ES-I3 (cell line): ENCODE measurements around the gene NF1.
"Not testable (repeated sequence)": the region's sequence is repeated elsewhere in the genome, so short reads cannot be mapped to it uniquely, and the experiment has no call there.

Source experiments
- H3K36me3 ChIP-seq: 2 replicates; pipeline ENCODE4 v1.6.1; 2013; ENCODE audit warnings: mild to moderate bottlenecking, low read length, control low read depth, moderate library complexity; ENCODE audit not compliant: insufficient read depth
- H3K4me1 ChIP-seq: 2 replicates; pipeline ENCODE4 v1.6.1; 2013; ENCODE audit warnings: mild to moderate bottlenecking, control low read depth, low read length; ENCODE audit not compliant: insufficient read depth
- H3K9ac ChIP-seq: 2 replicates; pipeline ENCODE4 v1.6.1; 2013; ENCODE audit warnings: low read depth, mild to moderate bottlenecking, low read length, moderate library complexity
- H3K9me3 ChIP-seq: 2 replicates; pipeline ENCODE4 v1.6.1; 2013; ENCODE audit warnings: mild to moderate bottlenecking, low read length, moderate library complexity; ENCODE audit not compliant: control insufficient read depth, insufficient read depth

Gene NF1

DNA sequence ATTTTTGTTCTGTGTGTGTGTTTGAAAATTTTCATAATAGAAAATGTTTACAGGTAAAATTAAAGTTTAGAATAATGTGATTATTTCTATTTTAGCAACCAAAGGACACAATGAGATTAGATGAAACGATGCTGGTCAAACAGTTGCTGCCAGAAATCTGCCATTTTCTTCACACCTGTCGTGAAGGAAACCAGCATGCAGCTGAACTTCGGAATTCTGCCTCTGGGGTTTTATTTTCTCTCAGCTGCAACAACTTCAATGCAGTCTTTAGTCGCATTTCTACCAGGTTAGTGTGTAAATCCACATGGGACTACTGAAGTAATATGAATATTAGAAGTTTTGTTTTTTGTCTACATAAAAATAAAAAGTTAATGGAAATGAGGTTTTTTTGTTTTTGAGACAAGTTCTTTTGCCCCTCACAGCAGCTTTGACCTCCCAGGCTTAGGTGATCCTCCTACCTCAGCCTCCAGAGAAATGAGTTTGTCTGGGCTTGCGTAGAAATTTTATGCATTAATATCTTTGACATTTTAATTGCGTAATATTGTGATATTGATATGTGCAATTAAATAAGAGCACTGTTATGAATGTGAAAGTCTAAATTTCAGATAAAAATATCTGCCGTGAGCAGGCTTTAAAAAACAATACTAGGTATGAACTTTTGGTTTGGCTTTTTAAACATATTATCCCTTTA lies 68.5 kb downstream of the NF1 start:
- Histone ChIP-seq H3K9me3 (no peaks in the 10 kb centered on the region), H3K36me3 (no peaks in the 10 kb centered on the region), H3K4me1 (no peaks in the 10 kb centered on the region), H3K9ac (no peak overlapping the region)

DNA sequence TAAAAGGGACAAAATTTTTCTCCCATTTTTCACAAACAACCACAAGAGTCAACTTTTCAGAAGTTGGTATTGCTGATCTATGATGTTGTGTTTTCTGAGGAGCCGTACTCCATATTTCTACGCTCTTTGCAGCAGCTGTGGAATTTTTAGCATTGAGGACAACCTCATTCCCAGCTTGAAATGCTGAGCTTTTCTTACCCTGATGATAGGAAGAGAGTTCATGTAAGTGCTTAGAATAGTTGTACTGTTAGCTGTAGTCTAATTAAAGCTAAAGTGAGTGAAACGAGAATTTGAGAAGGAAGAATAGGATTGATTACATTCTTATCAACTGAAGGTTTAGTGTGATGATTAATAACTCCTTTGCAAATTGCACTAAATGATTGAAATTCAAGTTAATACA lies 72.3 kb downstream of the NF1 start:
- H3K36me3 ChIP-seq, result no peaks in the 10 kb centered on the region
- no peak overlapping the region for H3K9ac ChIP-seq
- H3K4me1 ChIP-seq, result no peaks in the 10 kb centered on the region
- no peaks in the 10 kb centered on the region for H3K9me3 ChIP-seq

DNA sequence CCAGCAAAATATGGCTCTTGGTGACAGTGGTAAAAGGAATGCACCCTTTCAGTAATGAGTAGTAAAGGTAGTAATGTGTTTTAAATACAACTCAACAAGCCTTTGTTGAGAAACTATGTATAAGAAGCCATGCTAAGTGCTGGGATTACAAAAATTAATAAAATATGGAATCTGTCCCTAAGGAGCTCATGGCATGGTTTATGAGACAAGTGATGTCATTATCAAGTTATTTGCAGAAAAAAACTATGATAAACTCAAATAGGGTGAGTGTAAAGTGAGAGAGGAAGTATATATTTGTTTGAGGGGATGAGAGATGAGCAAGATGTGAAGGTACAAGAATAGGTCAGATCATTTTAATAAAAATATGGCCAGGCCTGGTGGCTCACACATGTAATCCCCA lies 76.9 kb downstream of the NF1 start:
- Histone ChIP-seq H3K4me1 (no peaks in the 10 kb centered on the region), H3K36me3 (no peaks in the 10 kb centered on the region), H3K9me3 (no peaks in the 10 kb centered on the region), H3K9ac (no peak overlapping the region)

DNA sequence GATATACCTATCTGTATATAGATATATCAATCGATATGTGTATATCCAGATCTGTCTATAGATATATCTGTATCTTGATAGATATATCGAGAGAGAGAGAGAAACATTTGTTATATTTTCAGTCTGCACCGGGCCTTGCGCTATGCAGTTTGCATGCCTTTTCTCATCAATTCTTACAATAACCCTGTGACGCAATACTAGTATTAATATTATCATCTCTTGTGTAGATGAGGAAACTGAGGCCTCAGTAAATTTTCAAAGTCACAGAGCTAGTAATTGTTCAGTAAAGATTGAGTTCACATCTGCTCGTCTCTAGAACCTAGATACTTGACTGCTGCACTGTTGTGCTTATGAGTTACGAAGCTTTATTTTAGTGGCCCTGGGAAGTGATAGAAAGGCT lies 77.6 kb downstream of the NF1 start:
- no peaks in the 10 kb centered on the region for H3K9me3 ChIP-seq
- H3K4me1 ChIP-seq, result no peaks in the 10 kb centered on the region
- no peaks in the 10 kb centered on the region for H3K36me3 ChIP-seq
- H3K9ac ChIP-seq, result no peak overlapping the region

DNA sequence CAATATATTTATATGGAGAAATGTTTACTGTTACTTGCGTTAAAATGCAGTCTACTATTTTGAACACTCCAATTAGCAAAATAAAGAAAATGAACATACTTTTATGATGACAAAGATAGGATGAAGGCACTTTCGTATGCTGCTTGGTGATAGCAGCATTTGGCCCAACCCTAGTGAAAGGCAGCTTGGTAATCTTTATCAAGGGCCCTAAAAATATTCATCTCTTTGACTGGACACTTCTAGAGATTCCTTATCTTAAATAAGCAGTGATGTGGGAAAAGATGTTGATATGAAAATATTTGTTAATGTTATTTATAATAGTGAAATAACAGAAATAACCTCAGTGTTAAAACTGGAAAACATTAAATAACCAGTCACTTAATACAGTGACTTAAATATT lies 79.4 kb downstream of the NF1 start:
- H3K9me3 ChIP-seq, result no peaks in the 10 kb centered on the region
- no peak overlapping the region for H3K9ac ChIP-seq
- H3K4me1 ChIP-seq, result no peaks in the 10 kb centered on the region
- H3K36me3 ChIP-seq, result no peaks in the 10 kb centered on the region

DNA sequence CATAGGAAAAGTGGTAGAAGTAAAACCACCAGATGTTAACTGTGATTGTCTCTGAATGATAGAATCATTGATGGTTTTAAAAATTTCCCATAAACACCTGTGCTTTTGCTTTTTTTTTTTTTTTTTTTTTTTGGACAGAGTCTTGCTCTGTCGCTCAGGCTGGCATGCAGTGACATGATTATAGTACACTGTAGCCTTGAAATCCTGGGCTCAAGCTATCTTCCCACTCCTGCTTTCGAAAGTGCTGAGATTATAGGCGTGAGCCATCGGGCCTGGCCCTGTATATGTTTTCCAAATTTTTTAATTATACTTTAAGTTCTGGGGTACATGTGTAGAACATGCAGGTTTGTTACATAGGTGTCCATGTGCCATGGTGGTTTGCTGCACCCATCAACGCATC lies 80.5 kb downstream of the NF1 start:
- no peaks in the 10 kb centered on the region for H3K4me1 ChIP-seq
- no peak overlapping the region for H3K9ac ChIP-seq
- no peaks in the 10 kb centered on the region for H3K9me3 ChIP-seq
- no peaks in the 10 kb centered on the region for H3K36me3 ChIP-seq

DNA sequence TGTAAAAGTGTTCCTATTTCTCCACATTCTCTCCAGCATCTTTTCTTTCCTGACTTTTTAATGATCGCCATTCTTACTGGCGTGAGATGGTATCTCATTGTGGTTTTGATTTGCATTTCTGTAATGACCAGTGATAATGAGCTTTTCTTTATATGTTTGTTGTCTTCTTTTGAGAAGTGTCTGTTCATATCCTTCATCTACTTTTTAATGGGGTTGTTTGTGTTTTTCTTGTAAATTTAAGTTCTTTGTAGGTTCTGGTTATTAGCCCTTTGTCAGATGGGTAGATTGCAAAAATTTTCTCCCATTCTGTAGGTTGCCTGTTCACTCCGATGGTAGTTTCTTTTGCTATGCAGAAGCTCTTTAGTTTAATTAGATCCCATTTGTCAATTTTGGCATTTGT lies 81.4 kb downstream of the NF1 start:
- H3K4me1 ChIP-seq, H3K9ac ChIP-seq, H3K36me3 ChIP-seq, H3K9me3 ChIP-seq: not testable (repeated sequence)

DNA sequence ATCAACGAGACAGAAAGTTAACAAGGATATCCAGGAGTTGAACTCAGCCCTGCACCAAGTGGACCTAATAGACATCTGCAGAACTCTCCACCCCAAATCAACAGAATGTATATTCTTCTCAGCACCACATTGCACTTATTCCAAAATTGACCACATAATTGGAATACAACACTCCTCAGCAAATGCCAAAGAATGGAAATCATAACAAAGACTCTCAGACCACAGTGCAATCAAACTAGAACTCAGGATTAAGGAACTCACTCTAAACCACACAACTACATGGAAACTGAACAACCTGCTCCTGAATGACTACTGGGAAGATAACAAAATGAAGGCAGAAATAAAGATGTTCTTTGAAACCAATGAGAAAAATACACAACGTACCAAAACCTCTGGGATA lies 84.2 kb downstream of the NF1 start:
- H3K4me1 ChIP-seq, H3K9me3 ChIP-seq, H3K9ac ChIP-seq, H3K36me3 ChIP-seq: not testable (repeated sequence)

DNA sequence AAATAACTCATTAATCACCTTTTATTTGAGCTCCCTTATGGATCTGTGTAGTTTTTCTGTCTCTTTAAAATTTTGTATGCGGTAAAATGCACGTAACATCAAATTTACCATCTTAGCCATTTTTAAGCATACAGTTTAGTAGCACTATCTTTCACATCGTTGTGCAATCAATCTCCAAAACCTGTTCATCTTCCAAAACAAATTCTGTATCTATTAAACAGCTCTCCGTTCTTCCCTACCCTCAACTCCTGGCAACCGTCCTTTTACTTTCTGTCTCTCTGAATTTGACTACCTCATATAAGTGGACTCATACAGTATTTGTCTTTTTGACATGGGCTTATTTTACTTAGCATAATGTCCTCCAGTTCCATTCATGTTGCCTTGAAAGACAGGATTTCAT lies 100.5 kb downstream of the NF1 start:
- no peaks in the 10 kb centered on the region for H3K9me3 ChIP-seq
- no peaks in the 10 kb centered on the region for H3K36me3 ChIP-seq
- 0 out of 2 replicates have a peak, but pooled peaks cover 3% of the 10 kb centered on the region for H3K4me1 ChIP-seq
- no peak overlapping the region for H3K9ac ChIP-seq

DNA sequence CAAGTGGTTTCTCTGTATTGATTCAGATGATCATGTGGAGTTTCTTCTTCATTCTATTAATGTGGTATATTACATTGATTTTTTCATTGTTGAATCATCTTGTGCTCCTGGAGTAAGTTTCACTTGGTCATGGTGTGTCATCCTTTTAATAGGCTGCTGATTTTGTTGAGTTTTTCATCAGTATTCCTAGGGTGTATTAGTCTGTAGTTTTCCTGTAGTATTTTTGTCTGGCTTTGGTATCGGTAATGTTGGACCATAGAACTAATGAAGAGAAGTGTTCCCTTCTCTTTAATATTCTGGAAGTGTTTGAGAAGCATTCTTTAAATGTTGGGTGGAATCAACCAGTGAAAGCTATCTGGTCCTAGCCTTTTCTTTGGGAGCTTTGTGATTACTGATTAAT lies 103.2 kb downstream of the NF1 start:
- Histone ChIP-seq H3K9ac (no peak overlapping the region), H3K36me3 (no peaks in the 10 kb centered on the region), H3K4me1 (no peaks in the 10 kb centered on the region), H3K9me3 (no peaks in the 10 kb centered on the region)

DNA sequence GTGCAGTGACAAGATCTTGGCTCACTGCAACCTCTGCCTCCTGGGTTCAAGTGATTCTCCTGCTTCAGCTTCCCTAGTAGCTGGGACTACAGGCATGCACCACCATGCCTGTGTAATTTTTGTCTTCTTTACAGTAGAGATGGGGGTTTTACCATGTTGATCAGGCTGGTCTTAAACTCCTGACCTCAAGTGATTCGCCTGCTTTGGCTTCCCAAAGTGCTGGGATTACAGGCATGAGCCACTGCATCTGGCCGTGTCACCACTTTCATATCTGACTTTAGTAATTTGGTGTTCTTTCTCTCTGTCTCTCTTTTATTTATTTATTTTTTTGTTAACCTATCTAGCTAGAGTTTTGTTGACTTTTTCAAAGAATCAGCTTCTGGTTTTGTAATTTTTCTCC lies 103.9 kb downstream of the NF1 start:
- not testable (repeated sequence) for H3K36me3 ChIP-seq, H3K9me3 ChIP-seq, H3K9ac ChIP-seq, H3K4me1 ChIP-seq

DNA sequence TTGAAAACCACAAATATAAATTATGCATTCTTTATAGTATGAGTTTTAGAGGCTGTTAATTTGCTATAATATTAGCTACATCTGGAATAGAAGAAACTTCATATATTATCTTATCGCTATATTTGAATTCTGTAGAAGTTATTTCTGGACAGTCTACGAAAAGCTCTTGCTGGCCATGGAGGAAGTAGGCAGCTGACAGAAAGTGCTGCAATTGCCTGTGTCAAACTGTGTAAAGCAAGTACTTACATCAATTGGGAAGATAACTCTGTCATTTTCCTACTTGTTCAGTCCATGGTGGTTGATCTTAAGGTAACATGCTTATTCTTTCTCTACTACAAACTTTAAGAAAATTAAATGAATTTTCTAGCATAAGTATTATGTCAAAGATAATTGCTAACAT lies 105.5 kb downstream of the NF1 start:
- H3K9ac ChIP-seq, result no peak overlapping the region
- no peaks in the 10 kb centered on the region for H3K9me3 ChIP-seq
- no peaks in the 10 kb centered on the region for H3K36me3 ChIP-seq
- H3K4me1 ChIP-seq, result no peaks in the 10 kb centered on the region

DNA sequence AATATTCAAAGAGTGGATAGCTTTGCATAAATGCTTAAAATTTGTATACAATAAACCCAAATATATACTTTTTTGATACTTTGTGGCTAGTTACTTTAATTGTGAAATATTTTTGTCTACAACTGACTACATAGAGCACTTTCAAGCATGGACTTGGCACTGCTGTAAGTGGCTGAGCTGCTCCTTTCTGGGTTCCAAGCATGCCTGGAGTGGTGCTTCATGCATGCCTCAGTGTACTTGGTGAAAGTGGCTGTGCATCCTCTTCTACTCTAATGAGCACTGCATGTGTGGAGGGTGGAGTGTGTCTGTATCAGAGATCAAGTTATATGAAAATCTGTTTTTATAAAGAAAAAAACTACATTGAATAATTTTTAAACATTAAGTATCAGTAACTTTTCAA lies 108.2 kb downstream of the NF1 start:
- H3K4me1 ChIP-seq, result no peaks in the 10 kb centered on the region
- no peaks in the 10 kb centered on the region for H3K9me3 ChIP-seq
- no peaks in the 10 kb centered on the region for H3K36me3 ChIP-seq
- H3K9ac ChIP-seq, result no peak overlapping the region

DNA sequence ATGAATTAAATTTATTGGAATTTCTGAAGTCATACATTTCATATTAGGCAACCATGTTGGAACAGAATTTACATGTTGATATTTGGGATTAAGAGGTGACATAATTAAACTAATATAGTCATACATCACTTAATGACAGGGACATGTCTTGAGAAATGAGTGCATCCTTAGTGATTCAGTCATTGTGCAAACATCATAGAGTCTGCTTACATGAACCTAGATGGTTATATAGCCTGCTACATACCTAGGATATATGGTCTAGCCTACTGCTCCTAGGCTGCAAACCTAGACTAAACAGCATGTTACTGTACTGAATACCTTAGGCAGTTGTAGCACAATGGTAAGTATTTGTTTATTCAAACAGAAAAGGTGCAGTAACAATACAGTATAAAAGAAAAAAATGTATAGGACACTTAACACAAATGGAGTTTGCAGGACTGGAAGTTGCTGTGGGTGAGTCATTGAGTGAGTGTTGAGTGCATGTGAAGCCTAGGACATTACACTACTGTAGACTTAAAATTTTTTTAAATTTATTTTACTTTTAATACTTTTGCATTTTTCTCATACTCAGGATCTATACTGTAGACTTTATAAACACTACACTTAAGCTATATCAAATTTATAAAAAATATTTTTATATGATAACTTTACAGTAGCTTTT lies 116.7 kb downstream of the NF1 start:
- no peak overlapping the region for H3K9ac ChIP-seq
- H3K9me3 ChIP-seq, result no peaks in the 10 kb centered on the region
- no peaks in the 10 kb centered on the region for H3K36me3 ChIP-seq
- no peaks in the 10 kb centered on the region for H3K4me1 ChIP-seq

DNA sequence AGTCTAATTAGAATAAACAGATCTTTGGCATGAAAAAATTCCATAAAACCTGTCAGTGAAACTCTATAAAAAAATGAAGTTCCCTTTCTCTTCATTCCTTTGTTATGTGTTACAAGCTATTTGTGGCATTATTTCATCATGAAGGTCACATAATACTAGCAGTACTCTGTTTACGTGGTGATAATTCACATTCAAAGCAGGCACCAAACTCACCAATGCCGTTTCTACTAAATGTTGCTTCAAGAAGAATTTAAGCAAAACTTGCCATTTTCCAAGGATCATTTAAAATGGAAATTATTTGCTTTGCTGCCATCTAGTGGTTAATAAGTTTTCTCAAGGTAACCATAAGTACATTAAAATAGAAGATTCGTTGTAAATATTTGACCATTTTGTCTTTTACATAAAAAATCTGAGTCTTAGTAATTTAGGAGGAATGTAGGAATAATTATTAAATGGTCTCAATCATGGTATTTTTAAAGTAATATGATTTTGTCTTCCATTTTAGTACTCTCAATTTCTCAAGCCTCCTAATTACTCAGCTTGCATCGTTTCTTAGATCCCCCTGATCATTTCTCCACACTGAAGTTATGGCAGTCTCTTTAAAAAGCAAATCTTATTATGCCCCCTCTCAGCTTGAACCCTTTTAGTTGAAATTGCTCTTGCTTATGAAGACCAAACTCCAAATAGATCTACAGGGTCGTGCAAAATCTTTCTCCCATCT lies 121.4 kb downstream of the NF1 start:
- no peaks in the 10 kb centered on the region for H3K9me3 ChIP-seq
- no peaks in the 10 kb centered on the region for H3K36me3 ChIP-seq
- H3K9ac ChIP-seq, result no peak overlapping the region
- no peaks in the 10 kb centered on the region for H3K4me1 ChIP-seq
